ENCODE data around the gene SLC38A3.

SLC38A3 gene

DNA sequence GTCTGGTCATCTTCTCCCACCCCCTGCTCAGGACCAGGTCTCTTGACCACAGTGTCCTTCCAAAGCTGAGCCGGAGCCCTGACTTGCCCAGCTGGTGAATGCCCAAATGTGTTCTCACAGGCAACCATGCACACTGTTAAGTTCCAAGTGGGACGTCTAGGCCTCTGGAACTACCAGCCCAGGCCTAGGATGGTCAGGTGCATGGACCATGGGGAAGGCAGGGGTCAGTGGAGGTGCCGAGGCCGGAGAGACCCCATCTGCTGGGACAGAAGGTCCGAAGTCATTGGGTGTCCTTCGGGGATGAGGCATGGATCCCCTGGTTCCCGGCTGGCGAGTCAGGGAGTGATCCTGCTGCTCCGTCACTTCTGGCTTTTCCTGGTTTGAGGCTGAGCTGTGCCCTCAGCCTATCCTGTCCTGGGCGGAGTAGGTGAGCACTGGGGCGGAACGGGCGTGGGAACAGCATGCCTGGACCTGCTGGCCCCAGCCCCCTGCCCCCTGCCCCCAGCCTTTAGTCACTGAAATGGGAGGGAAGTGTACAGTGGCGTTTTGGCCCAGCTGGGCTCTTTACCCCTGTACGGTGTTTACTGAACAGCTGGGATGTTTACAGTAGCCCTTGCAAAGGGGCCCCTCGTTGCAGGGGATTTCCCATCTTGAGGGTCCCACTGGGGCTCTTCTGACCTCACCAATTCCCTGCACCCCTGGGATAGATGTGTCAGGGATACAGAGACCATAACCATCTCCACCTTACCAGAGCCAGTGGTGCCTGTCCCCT, 37.8 kb upstream of the SLC38A3 start:
- H3K27ac ChIP-seq (ENCODE audit: low read length, poor library complexity, severe bottlenecking), result peak overlapping the region; percentile 87
- H4K91ac ChIP-seq (ENCODE audit: low read length), result peak overlapping the region; percentile 1
- H3K4ac ChIP-seq (ENCODE audit: low read depth in 1 of 2, low read length in 2 of 2), result peak overlapping the region in 1 of 2 experiments; percentile 0
- DNase-seq, result peak; percentile 84
- no peak overlapping the region for H2BK120ac ChIP-seq (ENCODE audit: low read depth, low read length)
- H3K27me3 ChIP-seq (ENCODE audit: control insufficient read depth in 1 of 2, insufficient read depth in 1 of 2, low read length in 2 of 2), result peaks cover 0 to 9% of the 10 kb centered on the region in 2 experiments
- H3K9ac ChIP-seq (ENCODE audit: low read length), result no peak overlapping the region
- no peak overlapping the region for H2AFZ ChIP-seq (ENCODE audit: low read depth, low read length)
- no peak overlapping the region for H3K4me3 ChIP-seq (ENCODE audit: insufficient read depth in 1 of 2, low read depth in 1 of 2, low read length in 2 of 2)
- H2BK5ac ChIP-seq (ENCODE audit: low read depth, low read length, poor library complexity, severe bottlenecking), result peak overlapping the region; percentile 69
- no peak overlapping the region for H3K23ac ChIP-seq (ENCODE audit: low read length in 2 of 2)
- no peak overlapping the region for H2BK15ac ChIP-seq (ENCODE audit: low read depth, poor library complexity, severe bottlenecking)
- peak overlapping the region in 1 of 2 experiments; percentile 15 for H2BK12ac ChIP-seq (ENCODE audit: low read length in 2 of 2)
- peaks cover 75% of the 10 kb centered on the region for H3K4me1 ChIP-seq (ENCODE audit: control insufficient read depth, insufficient read depth, low read depth, low read length)
- H3K9me3 ChIP-seq (ENCODE audit: control insufficient read depth, low read length), result no peaks in the 10 kb centered on the region
- H3K36me3 ChIP-seq (ENCODE audit: control insufficient read depth in 1 of 2, insufficient read depth in 2 of 2, low read depth in 1 of 2, low read length in 2 of 2), result peaks cover 0 to 16% of the 10 kb centered on the region in 2 experiments
- H3K4me2 ChIP-seq (ENCODE audit: low read length, poor library complexity, severe bottlenecking), result peak overlapping the region; percentile 30
- peak overlapping the region in 1 of 2 experiments; percentile 43 for H3K18ac ChIP-seq (ENCODE audit: low read depth in 1 of 2, low read length in 2 of 2)
- H3K14ac ChIP-seq (ENCODE audit: low read length in 2 of 2), result peak overlapping the region in 1 of 2 experiments; percentile 2
- WGBS, result 47% methylated on average over 13 of the region's 16 CpGs
- H4K8ac ChIP-seq (ENCODE audit: low read length), result peak overlapping the region; percentile 45
- no peaks in the 10 kb centered on the region for H3K79me1 ChIP-seq (replicated peaks; ENCODE audit: low read length, poor library complexity, severe bottlenecking)
- peak overlapping the region; percentile 86 for H2AK5ac ChIP-seq (ENCODE audit: low read length, severe bottlenecking)

DNA sequence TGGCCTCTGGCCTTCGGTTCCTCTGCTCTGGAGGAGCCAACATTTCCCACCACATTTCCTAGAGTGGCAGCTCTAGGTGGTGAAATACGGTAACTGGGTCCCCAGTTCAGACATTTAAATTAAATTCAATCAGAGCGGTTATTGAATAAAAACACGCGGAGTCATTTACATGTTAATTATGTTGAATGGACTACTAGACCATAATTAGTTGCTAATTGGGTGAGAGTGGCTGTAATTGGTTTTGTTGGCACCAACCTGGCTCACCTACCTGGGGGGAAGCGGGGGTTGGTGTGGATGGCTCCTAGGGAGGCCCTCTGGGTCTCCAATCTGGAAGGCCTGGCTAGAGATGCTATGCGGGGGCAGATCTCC, 37.2 kb upstream of the SLC38A3 start:
- H3K9ac ChIP-seq (ENCODE audit: low read length), result no peak overlapping the region
- H3K4me2 ChIP-seq (ENCODE audit: low read length, poor library complexity, severe bottlenecking), result peak overlapping the region; percentile 12
- no peak overlapping the region for H3K14ac ChIP-seq (ENCODE audit: low read length in 2 of 2)
- no peaks in the 10 kb centered on the region for H3K79me1 ChIP-seq (replicated peaks; ENCODE audit: low read length, poor library complexity, severe bottlenecking)
- H2BK15ac ChIP-seq (ENCODE audit: low read depth, poor library complexity, severe bottlenecking), result no peak overlapping the region
- peaks cover 0 to 15% of the 10 kb centered on the region in 2 experiments for H3K27me3 ChIP-seq (ENCODE audit: control insufficient read depth in 1 of 2, insufficient read depth in 1 of 2, low read length in 2 of 2)
- no peak for DNase-seq
- peaks cover 71% of the 10 kb centered on the region for H3K4me1 ChIP-seq (ENCODE audit: control insufficient read depth, insufficient read depth, low read depth, low read length)
- no peak overlapping the region for H3K4ac ChIP-seq (ENCODE audit: low read depth in 1 of 2, low read length in 2 of 2)
- no peak overlapping the region for H3K4me3 ChIP-seq (ENCODE audit: insufficient read depth in 1 of 2, low read depth in 1 of 2, low read length in 2 of 2)
- no peaks in the 10 kb centered on the region for H3K9me3 ChIP-seq (ENCODE audit: control insufficient read depth, low read length)
- H2BK120ac ChIP-seq (ENCODE audit: low read depth, low read length), result no peak overlapping the region
- H3K36me3 ChIP-seq (ENCODE audit: control insufficient read depth in 1 of 2, insufficient read depth in 2 of 2, low read depth in 1 of 2, low read length in 2 of 2), result peaks cover 0 to 14% of the 10 kb centered on the region in 2 experiments
- peak overlapping the region; percentile 69 for H2BK5ac ChIP-seq (ENCODE audit: low read depth, low read length, poor library complexity, severe bottlenecking)
- H3K18ac ChIP-seq (ENCODE audit: low read depth in 1 of 2, low read length in 2 of 2), result peak overlapping the region in 1 of 2 experiments; percentile 28
- H2AFZ ChIP-seq (ENCODE audit: low read depth, low read length), result no peak overlapping the region
- no peak overlapping the region for H4K91ac ChIP-seq (ENCODE audit: low read length)
- H2AK5ac ChIP-seq (ENCODE audit: low read length, severe bottlenecking), result peak overlapping the region; percentile 86
- no peak overlapping the region for H4K8ac ChIP-seq (ENCODE audit: low read length)
- WGBS, result 66% methylated on average over 7 of the region's 7 CpGs
- H2BK12ac ChIP-seq (ENCODE audit: low read length in 2 of 2), result no peak overlapping the region
- no peak overlapping the region for H3K23ac ChIP-seq (ENCODE audit: low read length in 2 of 2)
- peak overlapping the region; percentile 72 for H3K27ac ChIP-seq (ENCODE audit: low read length, poor library complexity, severe bottlenecking)

DNA sequence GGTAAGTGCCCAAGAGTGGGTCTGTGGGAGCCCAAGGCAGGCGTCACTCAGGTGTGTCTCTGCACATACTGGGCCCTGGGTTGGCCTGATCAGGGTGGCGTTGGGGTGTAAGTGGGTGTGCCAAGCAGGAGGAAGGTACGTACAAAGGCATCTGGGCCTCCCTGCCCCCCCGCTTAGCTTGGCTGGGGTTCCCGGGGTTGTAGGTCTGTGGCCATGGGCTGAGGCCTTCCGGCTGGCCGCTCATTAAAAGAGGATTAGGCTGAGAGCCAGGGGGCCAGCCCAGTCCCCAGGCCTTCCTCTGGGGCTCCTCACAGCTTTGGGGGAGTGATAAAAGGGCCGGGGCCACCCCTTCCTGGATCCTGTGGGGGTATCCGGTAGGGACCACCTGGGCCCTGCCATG, 36.7 kb upstream of the SLC38A3 start:
- H3K27me3 ChIP-seq (ENCODE audit: control insufficient read depth in 1 of 2, insufficient read depth in 1 of 2, low read length in 2 of 2), result peaks cover 0 to 16% of the 10 kb centered on the region in 2 experiments
- no peaks in the 10 kb centered on the region for H3K9me3 ChIP-seq (ENCODE audit: control insufficient read depth, low read length)
- peaks cover 0 to 10% of the 10 kb centered on the region in 2 experiments for H3K36me3 ChIP-seq (ENCODE audit: control insufficient read depth in 1 of 2, insufficient read depth in 2 of 2, low read depth in 1 of 2, low read length in 2 of 2)
- no peak overlapping the region for H3K23ac ChIP-seq (ENCODE audit: low read length in 2 of 2)
- H3K9ac ChIP-seq (ENCODE audit: low read length), result no peak overlapping the region
- no peak overlapping the region for H3K4me3 ChIP-seq (ENCODE audit: insufficient read depth in 1 of 2, low read depth in 1 of 2, low read length in 2 of 2)
- H3K27ac ChIP-seq (ENCODE audit: low read length, poor library complexity, severe bottlenecking), result no peak overlapping the region
- H2AK5ac ChIP-seq (ENCODE audit: low read length, severe bottlenecking), result peak overlapping the region; percentile 62
- H3K4me1 ChIP-seq (ENCODE audit: control insufficient read depth, insufficient read depth, low read depth, low read length), result peaks cover 69% of the 10 kb centered on the region
- no peak overlapping the region for H3K18ac ChIP-seq (ENCODE audit: low read depth in 1 of 2, low read length in 2 of 2)
- H3K4ac ChIP-seq (ENCODE audit: low read depth in 1 of 2, low read length in 2 of 2), result no peak overlapping the region
- H3K79me1 ChIP-seq (replicated peaks; ENCODE audit: low read length, poor library complexity, severe bottlenecking), result no peaks in the 10 kb centered on the region
- H3K4me2 ChIP-seq (ENCODE audit: low read length, poor library complexity, severe bottlenecking), result no peak overlapping the region
- peak overlapping the region; percentile 37 for H2BK15ac ChIP-seq (ENCODE audit: low read depth, poor library complexity, severe bottlenecking)
- 92% methylated on average over 9 of the region's 9 CpGs for WGBS
- H2AFZ ChIP-seq (ENCODE audit: low read depth, low read length), result no peak overlapping the region
- H2BK5ac ChIP-seq (ENCODE audit: low read depth, low read length, poor library complexity, severe bottlenecking), result no peak overlapping the region
- H3K14ac ChIP-seq (ENCODE audit: low read length in 2 of 2), result no peak overlapping the region
- no peak overlapping the region for H2BK120ac ChIP-seq (ENCODE audit: low read depth, low read length)
- no peak overlapping the region for H4K8ac ChIP-seq (ENCODE audit: low read length)
- H2BK12ac ChIP-seq (ENCODE audit: low read length in 2 of 2), result peak overlapping the region in 1 of 2 experiments; percentile 27
- peak overlapping the region; percentile 2 for H4K91ac ChIP-seq (ENCODE audit: low read length)
- no peak for DNase-seq

DNA sequence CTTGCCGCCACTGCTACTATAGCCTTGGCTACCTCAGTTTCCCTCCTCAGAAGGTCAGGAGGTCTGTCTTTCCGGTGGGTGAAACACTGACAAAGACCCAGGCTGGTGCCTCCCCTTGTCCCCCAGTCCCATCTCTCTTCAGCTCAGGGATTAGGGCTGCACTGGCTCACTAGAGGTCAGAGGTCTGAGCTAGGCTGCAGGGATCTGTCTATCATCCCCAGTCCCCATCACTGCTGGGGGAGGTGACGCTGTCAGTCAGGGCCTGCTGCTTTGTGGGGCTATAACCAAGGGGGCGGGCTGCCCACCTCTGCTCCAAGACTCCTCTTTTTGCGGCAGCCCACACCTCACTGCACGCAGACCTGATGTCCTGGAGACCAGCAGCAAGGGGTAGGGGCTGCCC, 36.3 kb upstream of the SLC38A3 start:
- WGBS, result 95% methylated on average over 6 of the region's 6 CpGs
- H2BK12ac ChIP-seq (ENCODE audit: low read length in 2 of 2), result peak overlapping the region in 1 of 2 experiments; percentile 27
- no peak overlapping the region for H3K4me2 ChIP-seq (ENCODE audit: low read length, poor library complexity, severe bottlenecking)
- H2AK5ac ChIP-seq (ENCODE audit: low read length, severe bottlenecking), result peak overlapping the region; percentile 62
- H3K4ac ChIP-seq (ENCODE audit: low read depth in 1 of 2, low read length in 2 of 2), result no peak overlapping the region
- DNase-seq, result no peak
- no peak overlapping the region for H2AFZ ChIP-seq (ENCODE audit: low read depth, low read length)
- no peak overlapping the region for H3K23ac ChIP-seq (ENCODE audit: low read length in 2 of 2)
- no peak overlapping the region for H3K27ac ChIP-seq (ENCODE audit: low read length, poor library complexity, severe bottlenecking)
- H3K36me3 ChIP-seq (ENCODE audit: control insufficient read depth in 1 of 2, insufficient read depth in 2 of 2, low read depth in 1 of 2, low read length in 2 of 2), result peaks cover 0 to 10% of the 10 kb centered on the region in 2 experiments
- H4K8ac ChIP-seq (ENCODE audit: low read length), result no peak overlapping the region
- no peak overlapping the region for H3K4me3 ChIP-seq (ENCODE audit: insufficient read depth in 1 of 2, low read depth in 1 of 2, low read length in 2 of 2)
- peaks cover 68% of the 10 kb centered on the region for H3K4me1 ChIP-seq (ENCODE audit: control insufficient read depth, insufficient read depth, low read depth, low read length)
- no peak overlapping the region for H2BK120ac ChIP-seq (ENCODE audit: low read depth, low read length)
- no peak overlapping the region for H2BK5ac ChIP-seq (ENCODE audit: low read depth, low read length, poor library complexity, severe bottlenecking)
- H4K91ac ChIP-seq (ENCODE audit: low read length), result no peak overlapping the region
- no peak overlapping the region for H3K18ac ChIP-seq (ENCODE audit: low read depth in 1 of 2, low read length in 2 of 2)
- peak overlapping the region; percentile 37 for H2BK15ac ChIP-seq (ENCODE audit: low read depth, poor library complexity, severe bottlenecking)
- H3K27me3 ChIP-seq (ENCODE audit: control insufficient read depth in 1 of 2, insufficient read depth in 1 of 2, low read length in 2 of 2), result peaks cover 0 to 16% of the 10 kb centered on the region in 2 experiments
- no peak overlapping the region for H3K14ac ChIP-seq (ENCODE audit: low read length in 2 of 2)
- no peak overlapping the region for H3K9ac ChIP-seq (ENCODE audit: low read length)
- no peaks in the 10 kb centered on the region for H3K79me1 ChIP-seq (replicated peaks; ENCODE audit: low read length, poor library complexity, severe bottlenecking)
- H3K9me3 ChIP-seq (ENCODE audit: control insufficient read depth, low read length), result no peaks in the 10 kb centered on the region

Measured in mesenchymal stem cell (in vitro differentiated cells and primary cell).